Head of caudate nucleus (tissue), 42 donors: ENCODE data around the gene TIPRL.
A peak's percentile ranks its signal among the peaks of the same experiment; 100 is the strongest.
"Not testable (repeated sequence)": the region's sequence is repeated elsewhere in the genome, so short reads cannot be mapped to it uniquely, and the experiment has no call there.

Experiments
- DNase-seq, 42 donors: peaks; one replicate each; pipeline versions ENCODE4 v3.0.0 to v3.0.0-alpha.2; 2020 to 2021; ENCODE audit warnings: mixed read lengths in 7 of 42
- intact Hi-C: fragments of 100-400 bp; cut with DNase I; formaldehyde crosslinking; loops from one replicate; pipeline ENCODE4 v1.15.0; 2022

TIPRL gene

GRCh38 chr1:168154707-168155106 lies 24.1 kb upstream of the TIPRL start:
- DNase-seq, intact Hi-C loops: not testable (repeated sequence)

- no peak for DNase-seq
- intact Hi-C loops, result no loop called here
These were observed 22.9 kb upstream of the TIPRL start for GRCh38 chr1:168155910-168156309.

DNA sequence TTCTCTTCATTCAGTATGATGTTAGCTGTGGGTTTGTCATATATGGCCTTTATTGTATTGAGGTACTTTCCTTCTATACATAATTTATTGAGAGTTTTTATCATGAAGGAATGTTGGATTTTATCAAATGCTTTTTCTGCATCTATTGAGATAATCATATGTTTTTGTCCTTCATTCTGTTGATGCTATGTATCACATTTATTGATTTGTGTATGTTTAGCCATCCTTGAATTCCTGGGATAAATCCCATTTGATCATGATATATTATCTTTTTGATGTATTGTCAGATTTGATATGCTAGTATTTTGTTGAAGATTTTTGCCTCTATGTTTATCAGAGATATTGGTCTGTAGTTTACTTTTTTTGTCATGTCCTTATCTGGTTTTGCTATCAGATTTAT lies 21.1 kb upstream of the TIPRL start:
- DNase-seq, result no peak
- intact Hi-C loops, result no loop called here

DNA sequence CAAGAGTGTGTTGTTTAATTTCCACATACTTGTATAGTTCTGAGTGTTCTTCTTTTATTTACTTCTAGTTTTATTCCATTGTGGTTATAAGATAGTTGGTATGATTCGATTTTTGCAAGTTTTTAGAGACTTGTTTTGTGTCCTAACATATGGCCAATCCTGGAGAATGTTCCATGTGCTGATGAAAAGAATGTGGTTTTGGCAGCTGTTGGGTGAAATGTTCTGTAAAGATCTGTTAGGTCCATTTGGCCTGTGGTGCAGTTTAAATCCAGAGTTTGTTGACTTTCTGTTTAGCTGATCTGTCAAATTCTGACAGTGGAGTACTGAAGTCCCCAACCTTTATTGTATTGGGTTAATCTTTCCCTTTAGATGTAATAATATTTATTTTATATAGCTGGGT lies 19.5 kb upstream of the TIPRL start:
- no peak for DNase-seq
- intact Hi-C loops, result no loop called here

GRCh38 chr1:168159979-168160378 lies 18.8 kb upstream of the TIPRL start:
- intact Hi-C loops, result no loop called here
- DNase-seq, result no peak

DNA sequence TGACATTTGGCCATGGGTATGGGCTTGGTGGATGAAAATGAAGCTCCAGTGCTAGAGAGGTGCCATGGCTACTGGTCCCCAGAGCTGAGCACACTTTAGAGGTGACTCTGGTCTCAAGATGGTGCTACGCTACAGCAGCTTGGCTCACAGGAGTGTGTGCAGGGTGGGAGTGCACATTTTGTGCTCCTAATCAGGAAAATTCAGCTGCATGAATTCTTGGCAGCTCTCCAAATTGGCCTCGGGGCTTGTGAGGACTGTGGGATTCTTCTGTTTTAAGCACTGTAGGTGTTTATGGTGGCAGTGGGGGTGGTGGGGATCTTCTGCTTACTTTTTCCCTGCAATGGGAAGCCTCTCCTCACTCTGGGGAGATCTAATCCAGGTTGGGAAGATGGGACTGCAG lies 17.3 kb upstream of the TIPRL start:
- intact Hi-C loops, result no loop called here

GRCh38 chr1:168163670-168164069 lies 15.1 kb upstream of the TIPRL start:
- no peak for DNase-seq
- intact Hi-C loops, result no loop called here

More for the DNA sequence above, 17.3 kb upstream of the TIPRL start:
- no peak for DNase-seq

DNA sequence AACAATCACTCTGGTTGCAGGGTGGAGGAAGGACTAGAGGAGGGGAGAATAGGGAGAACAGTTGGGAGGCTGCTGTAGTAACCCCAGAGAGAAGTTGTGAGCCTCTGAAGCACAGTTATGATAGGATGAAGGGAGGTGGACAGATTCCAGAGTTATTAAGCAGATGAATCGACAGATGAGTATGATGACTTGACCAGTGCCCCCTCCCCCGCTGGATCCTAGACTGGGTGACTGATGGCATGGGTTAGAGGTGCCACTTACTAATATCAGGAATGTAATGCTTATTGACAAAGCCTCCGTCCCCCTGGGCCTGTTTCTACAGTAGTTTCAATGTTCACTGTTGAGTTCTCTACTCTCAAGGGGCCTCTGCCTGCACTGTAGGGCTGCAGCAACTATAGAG lies 14.0 kb upstream of the TIPRL start:
- no peak for DNase-seq
- intact Hi-C loops, result no loop called here

DNA sequence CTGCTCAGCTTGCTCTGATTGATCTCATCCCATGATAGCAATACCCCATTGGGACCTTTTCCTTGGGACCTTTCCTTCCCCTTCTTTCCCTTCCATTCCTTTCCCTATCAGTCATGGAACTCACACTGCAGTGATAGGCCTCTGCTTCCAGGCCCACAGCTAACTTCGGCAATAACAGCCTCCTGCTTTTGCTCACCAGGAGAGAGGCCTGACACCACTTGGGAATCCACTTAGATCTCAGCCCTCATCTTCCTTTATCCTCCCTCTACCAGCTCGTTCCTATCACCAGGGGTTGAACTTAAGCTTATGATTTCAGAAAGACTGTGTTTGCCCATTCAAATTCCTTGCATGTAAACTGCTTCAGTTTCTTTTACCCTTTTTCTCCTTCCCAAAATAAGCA lies 11.0 kb upstream of the TIPRL start:
- DNase-seq, result no peak
- intact Hi-C loops, result no loop called here

GRCh38 chr1:168170564-168171508 lies 7.9 kb upstream of the TIPRL start:
- intact Hi-C loops, result no loop called here
- no peak for DNase-seq

GRCh38 chr1:168172250-168172915 lies 6.4 kb upstream of the TIPRL start:
- intact Hi-C loops, result no loop called here
- no peak for DNase-seq

- intact Hi-C loops, result no loop called here
- no peak for DNase-seq
These were observed 530 bp upstream of the TIPRL start for GRCh38 chr1:168178227-168178637.

GRCh38 chr1:168179438-168180147 lies 831 bp downstream of the TIPRL start:
- intact Hi-C loops, result no loop called here
- peak in 19 of 42 donors; percentile 1 to 49 (median 24) for DNase-seq

DNA sequence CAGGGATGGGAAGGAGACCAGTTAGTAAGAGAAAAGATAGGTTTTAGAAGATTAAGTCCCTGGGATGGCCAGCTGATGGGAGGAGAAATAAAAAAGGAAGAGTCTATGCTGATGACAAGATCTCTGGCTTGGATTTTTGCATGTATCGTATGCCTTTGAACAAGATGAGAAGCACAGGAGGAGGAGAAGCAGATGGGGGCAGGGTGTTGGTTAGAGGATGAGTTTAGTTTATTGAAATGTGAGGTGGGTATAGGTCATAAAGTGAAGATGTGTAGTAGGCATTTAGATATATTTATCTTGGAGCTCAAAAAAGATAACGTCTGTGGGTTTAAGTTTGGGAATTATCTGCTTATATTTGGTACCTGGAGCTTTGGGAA lies 1.4 kb downstream of the TIPRL start:
- intact Hi-C loops, result no loop called here
- DNase-seq, result peak in 7 of 42 donors; percentile 4 to 21 (median 12)

DNA sequence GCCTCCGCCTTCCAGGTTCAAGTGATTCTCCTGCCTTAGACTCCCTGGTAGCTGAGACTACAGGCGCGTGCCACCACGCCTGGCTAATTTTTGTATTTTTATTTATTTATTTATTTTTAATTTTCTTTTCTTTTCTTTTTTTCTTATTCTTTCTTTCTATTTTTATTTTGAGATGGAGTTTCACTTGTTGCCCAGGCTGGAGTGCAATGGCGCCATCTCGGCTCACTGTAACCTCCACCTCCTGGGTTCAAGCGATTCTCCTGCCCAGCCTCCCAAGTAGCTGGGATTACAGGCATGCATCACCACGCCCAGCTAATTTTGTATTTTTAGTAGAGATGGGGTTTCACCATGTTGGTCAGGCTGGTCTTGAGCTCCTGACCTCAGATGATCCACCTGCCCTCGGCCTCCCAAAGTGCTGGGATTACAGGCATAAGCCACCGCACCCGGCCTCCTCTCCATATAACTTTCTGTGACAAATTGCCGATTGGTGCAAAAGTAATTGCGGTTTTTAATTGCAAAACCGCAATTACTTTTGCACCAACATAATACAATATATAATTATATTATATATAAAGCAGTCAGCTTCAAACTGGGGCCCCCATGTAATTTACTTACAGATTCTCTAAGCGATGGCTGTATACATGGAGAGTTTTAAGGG lies 2.4 kb downstream of the TIPRL start:
- DNase-seq, intact Hi-C loops: not testable (repeated sequence)

DNA sequence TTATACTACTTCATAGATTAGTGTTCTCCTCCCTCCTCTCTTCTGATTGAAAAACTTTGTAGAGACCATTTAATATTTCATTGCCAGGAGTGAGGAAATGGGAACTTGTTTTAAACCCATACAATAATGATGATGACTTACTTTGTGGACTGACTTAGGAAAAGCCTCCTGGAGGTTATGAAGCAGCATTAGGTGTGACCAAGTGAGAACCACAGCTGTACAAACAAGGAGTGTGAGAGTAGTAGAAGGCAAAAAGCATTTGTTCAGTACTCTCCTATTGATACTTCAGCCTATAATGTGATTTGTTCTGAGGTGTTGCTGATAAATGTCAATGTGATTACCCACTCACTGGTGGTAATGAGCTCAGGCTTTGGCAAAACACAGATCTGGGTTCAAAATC lies 8.4 kb downstream of the TIPRL start:
- no peak for DNase-seq
- intact Hi-C loops, result no loop called here

DNA sequence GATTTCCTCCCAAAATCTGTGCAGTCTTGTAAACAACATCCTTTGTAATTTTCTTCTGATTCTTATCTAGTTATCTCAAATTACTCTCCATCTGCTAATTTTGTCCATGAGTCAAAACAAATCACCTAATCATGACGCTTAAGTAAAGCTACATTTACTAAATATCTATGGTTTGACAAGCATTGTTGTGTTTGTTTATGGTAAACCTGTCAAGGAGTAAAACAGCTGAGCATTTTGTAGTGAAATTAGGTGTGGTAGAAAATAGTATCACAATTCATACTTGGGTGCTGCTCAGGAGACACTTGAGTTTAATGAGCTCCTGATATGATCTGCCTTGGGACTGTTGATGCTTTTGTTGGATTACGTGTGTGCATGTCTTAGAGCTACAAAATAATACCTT lies 11.6 kb downstream of the TIPRL start:
- intact Hi-C loops, result no loop called here
- DNase-seq, result no peak

- intact Hi-C loops, result no loop called here
- no peak for DNase-seq
These were observed 16.7 kb downstream of the TIPRL start for GRCh38 chr1:168195199-168196135.
